ENCODE measurements around the gene RABGGTA.

- TF ChIP-seq POLR2AphosphoS5 (IDR thresholded peaks at IDR 0.05; ENCODE audit: low read depth, low read length) (no peak), SIN3A (IDR thresholded peaks at IDR 0.05; ENCODE audit: borderline replicate concordance, insufficient read depth, low read length) (no peak), TAF1 (IDR thresholded peaks at IDR 0.05; ENCODE audit: borderline replicate concordance, insufficient read depth, low read length) (no peak), REST (IDR thresholded peaks at IDR 0.05; ENCODE audit: insufficient read depth in 1 of 2, low read depth in 2 of 2, low read length in 2 of 2) (no peak), FOXP2 (optimal IDR thresholded peaks at IDR 0.05; ENCODE audit: borderline replicate concordance, extremely low read depth, extremely low read length, insufficient read depth) (no peak)
These were observed 6.4 kb upstream of the RABGGTA start for GRCh38 chr14:24277606-24278321.

All from PFSK-1 (cell line).